ENCODE measurements around the gene CD7.

The CD7 gene

GRCh38 chr17:82298538-82299421 lies 18.6 kb downstream of the CD7 start:
- DNase-seq (ENCODE audit: low spot score), result no peak

GRCh38 chr17:82297714-82298537 lies 19.5 kb downstream of the CD7 start:
- peak; percentile 78 for DNase-seq (ENCODE audit: low spot score)

GRCh38 chr17:82297280-82297713 lies 20.1 kb downstream of the CD7 start:
- DNase-seq (ENCODE audit: low spot score), result peak; percentile 88

- DNase-seq (ENCODE audit: low spot score), result no peak
These were observed 20.7 kb downstream of the CD7 start for GRCh38 chr17:82296511-82297279.

- no peak for DNase-seq (ENCODE audit: low spot score)
These were observed 22.0 kb downstream of the CD7 start for GRCh38 chr17:82295472-82295814.

GRCh38 chr17:82294064-82294773 lies 23.2 kb downstream of the CD7 start:
- DNase-seq (ENCODE audit: low spot score), result no peak

GRCh38 chr17:82292251-82293154 lies 24.9 kb downstream of the CD7 start:
- peak; percentile 99 for DNase-seq (ENCODE audit: low spot score)

- DNase-seq (ENCODE audit: low spot score), result no peak
These were observed 25.7 kb downstream of the CD7 start for GRCh38 chr17:82291582-82292250.

- DNase-seq (ENCODE audit: low spot score), result peak; percentile 50
These were observed 29.3 kb downstream of the CD7 start for GRCh38 chr17:82287868-82288801.

GRCh38 chr17:82287013-82287867 lies 30.2 kb downstream of the CD7 start:
- no peak for DNase-seq (ENCODE audit: low spot score)

- no peak for DNase-seq (ENCODE audit: low spot score)
These were observed 32.3 kb downstream of the CD7 start for GRCh38 chr17:82285141-82285540.

- peak; percentile 83 for DNase-seq (ENCODE audit: low spot score)
These were observed 34.1 kb downstream of the CD7 start for GRCh38 chr17:82283208-82283749.

GRCh38 chr17:82282239-82283207 lies 34.9 kb downstream of the CD7 start:
- no peak for DNase-seq (ENCODE audit: low spot score)

- peak; percentile 91 for DNase-seq (ENCODE audit: low spot score)
These were observed 35.7 kb downstream of the CD7 start for GRCh38 chr17:82281502-82282238.

- no peak for DNase-seq (ENCODE audit: low spot score)
These were observed 36.3 kb downstream of the CD7 start for GRCh38 chr17:82281076-82281475.

GRCh38 chr17:82280537-82280936 lies 36.9 kb downstream of the CD7 start:
- no peak for DNase-seq (ENCODE audit: low spot score)
